Caki2 (cell line): ENCODE measurements around the gene FERD3L. TPM values are rescaled to one million over a fixed set of nuclear protein-coding genes. Genes with fewer than 3 reads are reported as not detected.

ENCODE experiments used
- DNase-seq: peaks from one replicate; pipeline ENCODE4 v3.0.0-alpha.2; 2015; ENCODE audit warnings: low read depth
- in situ Hi-C: cut with HindIII; loops from 2 replicates; pipeline ENCODE4 v1.10.0; 2016; ENCODE audit warnings: low sequenced_read_pairs, low pct_unique_long_range_greater_than_20kb, mixed read lengths
- total RNA-seq: library from RNA; depleted of rRNA; stranded (reverse); fragments of >200 nt; shearing (Covaris generic); gene quantifications from 2 replicates; pipeline ENCODE4 v1.2.3, GENCODE V29; 2014; ENCODE audit warnings: low replicate concordance; rRNA removed

Gene FERD3L
- total RNA-seq, 1 experiment from 2014 or later, result not detected

GRCh38 chr7:19106241-19107080, 38.8 kb downstream of the FERD3L start:
- in situ Hi-C loops, result no loop called here

GRCh38 chr7:19105546-19105945, 39.7 kb downstream of the FERD3L start:
- in situ Hi-C loops, result no loop called here
- DNase-seq, result no peak

More at GRCh38 chr7:19106241-19107080, 38.8 kb downstream of the FERD3L start:
- DNase-seq, result no peak

GRCh38 chr7:19104811-19105210, 40.4 kb downstream of the FERD3L start:
- in situ Hi-C loops, result no loop called here
- no peak for DNase-seq

GRCh38 chr7:19102884-19103283, 42.3 kb downstream of the FERD3L start:
- in situ Hi-C loops, result no loop called here
- DNase-seq, result no peak

- in situ Hi-C loops, result no loop called here
- DNase-seq, result no peak
Measured at GRCh38 chr7:19101909-19102308, 43.3 kb downstream of the FERD3L start.

- DNase-seq, result no peak
- in situ Hi-C loops, result no loop called here
Measured at GRCh38 chr7:19101472-19101871, 43.7 kb downstream of the FERD3L start.

GRCh38 chr7:19099924-19100323, 45.3 kb downstream of the FERD3L start:
- in situ Hi-C loops, result no loop called here

GRCh38 chr7:19099194-19099593, 46.0 kb downstream of the FERD3L start:
- in situ Hi-C loops, result no loop called here
- no peak for DNase-seq

More at GRCh38 chr7:19099924-19100323, 45.3 kb downstream of the FERD3L start:
- DNase-seq, result no peak

GRCh38 chr7:19098510-19098909, 46.7 kb downstream of the FERD3L start:
- in situ Hi-C loops, result no loop called here
- DNase-seq, result no peak

- in situ Hi-C loops, result no loop called here
- DNase-seq, result no peak
Measured at GRCh38 chr7:19097165-19098055, 47.8 kb downstream of the FERD3L start.

GRCh38 chr7:19095353-19095860, 49.8 kb downstream of the FERD3L start:
- in situ Hi-C loops, result no loop called here
- DNase-seq, result no peak

Other genes starting within 250 kb of the FERD3L start
- not detected in 2 replicates for gene TWIST1, start 27.8 kb downstream of the FERD3L start, total RNA-seq